H1 (cell line): ENCODE results near the gene MAPKAPK2. TPM values are rescaled to one million over a fixed set of nuclear protein-coding genes. Genes with fewer than 3 reads are reported as not detected.

ENCODE experiments used
- CTCF ChIA-PET: fragments of 300-600 bp; sonication (Branson Sonifier 250); formaldehyde crosslinking; loops from one replicate; lab custom pipeline; 2021; ENCODE audit not compliant: partially characterized antibody; lab: Charles Lee
- POLR2A ChIA-PET: fragments of 300-600 bp; sonication (Branson Sonifier 250); formaldehyde crosslinking; loops from one replicate; lab custom pipeline; 2021; ENCODE audit warnings: inconsistent platforms; ENCODE audit not compliant: partially characterized antibody; lab: Charles Lee
- DNase-seq, 2 experiments: peaks; one replicate each; pipeline versions ENCODE4 v3.0.0 to v3.0.0-alpha.2; 2010 to 2022; ENCODE audit warnings: low spot score in 2 of 2, low read depth in 1 of 2, mixed read lengths in 1 of 2
- FAIRE-seq: peaks from 2 replicates; lab custom pipeline; 2011; peaks lifted over from hg19 to GRCh38; lab: Jason Lieb, UNC
- H2AFZ ChIP-seq: 2 replicates; pipeline ENCODE4 v1.8.1; 2012; ENCODE audit warnings: low read length, inconsistent platforms
- H2AK5ac ChIP-seq: 2 replicates; pipeline ENCODE4 v1.6.1; 2013; ENCODE audit warnings: low read depth, low read length
- H2BK120ac ChIP-seq: replicated peaks from 2 replicates; pipeline ENCODE3; 2013; ENCODE audit warnings: low read depth, low read length, inconsistent platforms
- H2BK12ac ChIP-seq: 2 replicates; pipeline ENCODE4 v1.6.1; 2013; ENCODE audit warnings: low read depth, low read length
- H2BK15ac ChIP-seq: 2 replicates; pipeline ENCODE4 v1.6.1; 2013; ENCODE audit warnings: low read length
- H2BK20ac ChIP-seq: 2 replicates; pipeline ENCODE4 v1.6.1; 2013; ENCODE audit warnings: low read length
- H2BK5ac ChIP-seq: 2 replicates; pipeline ENCODE4 v1.6.1; 2013; ENCODE audit warnings: low read depth, low read length
- H3K14ac ChIP-seq: 2 replicates; pipeline ENCODE4 v1.6.1; 2013; ENCODE audit warnings: inconsistent platforms; ENCODE audit not compliant: insufficient read length
- H3K18ac ChIP-seq: 2 replicates; pipeline ENCODE4 v1.6.1; 2013; ENCODE audit warnings: low read length; ENCODE audit errors: extremely low read depth
- H3K23ac ChIP-seq: 2 replicates; pipeline ENCODE4 v1.6.1; 2013; ENCODE audit warnings: inconsistent platforms; ENCODE audit not compliant: insufficient read length
- H3K23me2 ChIP-seq: 2 replicates; pipeline ENCODE4 v1.6.1; 2013; ENCODE audit warnings: low read depth, low read length
- H3K27ac ChIP-seq: 2 replicates; pipeline ENCODE4 v1.6.1; 2011; ENCODE audit warnings: low read depth, low read length, inconsistent platforms
- H3K27me3 ChIP-seq, 4 experiments: replicated peaks in 1 of 4; 1 replicate in 1 of 4; 2 replicates in 3 of 4; pipeline versions ENCODE4 v1.6.1 to v1.8.1; 2011 to 2013; ENCODE audit warnings: low read length in 3 of 4, mild to moderate bottlenecking in 3 of 4, inconsistent platforms in 2 of 4, mixed read lengths in 2 of 4, moderate library complexity in 1 of 4; ENCODE audit not compliant: control insufficient read depth in 3 of 4, insufficient read depth in 3 of 4; ENCODE audit errors: extremely low read depth in 1 of 4
- H3K36me3 ChIP-seq, 4 experiments: 2 replicates each; pipeline versions ENCODE4 v1.6.1 to v1.8.1; 2011 to 2013; ENCODE audit warnings: mild to moderate bottlenecking in 4 of 4, low read length in 3 of 4, moderate library complexity in 2 of 4, control low read depth in 1 of 4, inconsistent platforms in 1 of 4; ENCODE audit not compliant: insufficient read depth in 4 of 4, control insufficient read depth in 2 of 4
- H3K4ac ChIP-seq: replicated peaks from 2 replicates; pipeline ENCODE3; 2013; ENCODE audit warnings: low read length, low read depth, mixed read lengths, inconsistent platforms; ENCODE audit not compliant: insufficient read length
- H3K4me1 ChIP-seq, 4 experiments: replicated peaks in 1 of 4; 1 replicate in 1 of 4; 2 replicates in 3 of 4; pipeline versions ENCODE4 v1.6.1 to v1.8.1; 2011 to 2013; ENCODE audit warnings: low read length in 3 of 4, inconsistent platforms in 2 of 4, mixed read lengths in 1 of 4; ENCODE audit not compliant: insufficient read depth in 4 of 4, control insufficient read depth in 3 of 4
- H3K4me2 ChIP-seq, 2 experiments: 2 replicates each; pipeline versions ENCODE4 v1.6.1 to v1.8.1; 2011 to 2013; ENCODE audit warnings: low read depth in 2 of 2, low read length in 2 of 2, control low read depth in 1 of 2, inconsistent platforms in 1 of 2, mild to moderate bottlenecking in 1 of 2; ENCODE audit not compliant: insufficient read depth in 1 of 2
- H3K4me3 ChIP-seq, 4 experiments: fragments of 200-600, 300-600 bp in 1 of 4; sonication (generic), shearing (Covaris generic), sonication (Bioruptor Twin) in 1 of 4; 2 replicates each; pipeline versions ENCODE4 v1.5.1 to v1.8.1; 2011 to 2016; ENCODE audit warnings: low read length in 4 of 4, low read depth in 3 of 4, control low read depth in 2 of 4, inconsistent platforms in 2 of 4, mild to moderate bottlenecking in 2 of 4, mixed read lengths in 1 of 4, moderate library complexity in 1 of 4; ENCODE audit not compliant: insufficient read depth in 2 of 4; ENCODE audit errors: extremely low read depth in 1 of 4
- H3K56ac ChIP-seq: replicated peaks from 2 replicates; pipeline ENCODE3; 2013; ENCODE audit warnings: low read depth, mild to moderate bottlenecking, mixed read lengths, low read length, inconsistent platforms; ENCODE audit not compliant: insufficient read length
- H3K79me1 ChIP-seq: 2 replicates; pipeline ENCODE4 v1.6.1; 2013; ENCODE audit warnings: low read depth, low read length, control low read depth
- H3K79me2 ChIP-seq, 2 experiments: 2 replicates each; pipeline versions ENCODE4 v1.6.1 to v1.8.1; 2012 to 2013; ENCODE audit warnings: low read length in 2 of 2, mild to moderate bottlenecking in 2 of 2, inconsistent platforms in 1 of 2; ENCODE audit not compliant: insufficient read depth in 2 of 2, control insufficient read depth in 1 of 2
- H3K9ac ChIP-seq, 4 experiments: replicated peaks in 1 of 4; 1 replicate in 1 of 4; 2 replicates in 3 of 4; pipeline versions ENCODE4 v1.6.1 to v1.8.1; 2011 to 2013; ENCODE audit warnings: low read depth in 3 of 4, low read length in 3 of 4, control low read depth in 2 of 4, mild to moderate bottlenecking in 2 of 4, moderate library complexity in 2 of 4, inconsistent platforms in 1 of 4; ENCODE audit errors: extremely low read depth in 1 of 4
- H3K9me3 ChIP-seq, 2 experiments: 2 replicates each; pipeline versions ENCODE4 v1.6.1 to v1.8.1; 2012 to 2013; ENCODE audit warnings: mild to moderate bottlenecking in 2 of 2, moderate library complexity in 2 of 2, control low read depth in 1 of 2, inconsistent platforms in 1 of 2, low read depth in 1 of 2, low read length in 1 of 2, mixed read lengths in 1 of 2; ENCODE audit not compliant: insufficient read depth in 2 of 2
- H4K20me1 ChIP-seq, 2 experiments: replicated peaks in 1 of 2; 2 replicates each; pipeline versions ENCODE3 to v1.8.1; 2011 to 2013; ENCODE audit warnings: inconsistent platforms in 2 of 2, low read length in 2 of 2, mild to moderate bottlenecking in 1 of 2; ENCODE audit not compliant: insufficient read depth in 2 of 2, control insufficient read depth in 1 of 2
- H4K5ac ChIP-seq: 2 replicates; pipeline ENCODE4 v1.6.1; 2013; ENCODE audit warnings: low read length, low read depth, mixed read lengths, inconsistent platforms; ENCODE audit not compliant: insufficient read length
- H4K8ac ChIP-seq: 2 replicates; pipeline ENCODE4 v1.8.0; 2013; ENCODE audit warnings: mild to moderate bottlenecking, moderate library complexity, low read length, inconsistent platforms; ENCODE audit not compliant: insufficient read depth; ENCODE audit errors: extremely low read depth
- H4K91ac ChIP-seq: replicated peaks from 2 replicates; pipeline ENCODE3; 2013; ENCODE audit warnings: low read length, mixed read lengths, inconsistent platforms; ENCODE audit not compliant: insufficient read length
- EP300 ChIP-seq, 2 experiments: IDR thresholded peaks; 1 replicate in 1 of 2; 2 replicates in 1 of 2; pipeline ENCODE4 v1.6.1; 2011 to 2012; ENCODE audit warnings: low read depth in 2 of 2, low read length in 2 of 2, mild to moderate bottlenecking in 2 of 2, borderline replicate concordance in 1 of 2, inconsistent platforms in 1 of 2, moderate library complexity in 1 of 2
- WGBS, 2 experiments: shearing (Covaris generic) in 1 of 2; methylation state at CpG; one replicate each; pipeline versions ENCODE4 v1.1.6 to v1.1.7; 2013 to 2015; ENCODE audit warnings: low lambda C conversion rate in 2 of 2, mixed read lengths in 2 of 2, inconsistent platforms in 1 of 2, low coverage in 1 of 2, missing lambda C conversion rate in 1 of 2; ENCODE audit not compliant: insufficient replicate concordance in 2 of 2, insufficient coverage in 1 of 2, insufficient read length in 1 of 2; ENCODE audit errors: extremely low coverage in 1 of 2, missing lambda C conversion rate in 1 of 2; 5-methylcytosine and 5-hydroxymethylcytosine counted together
- polyA plus RNA-seq, 7 experiments: library from polyadenylated mRNA; depleted of rRNA in 3 of 7; stranded (reverse) in 5 of 7; unstranded in 2 of 7; fragments of >200 nt in 5 of 7; fragments of 200-250 nt in 2 of 7; gene quantifications; 1 replicate in 5 of 7; 2 replicates in 1 of 7; 4 replicates in 1 of 7; pipeline versions ENCODE4 v1.2.1 to v1.2.3, GENCODE V29; 2011 to 2013; ENCODE audit warnings: missing spikeins in 2 of 7, mixed read lengths in 2 of 7
- total RNA-seq: library from RNA; stranded (reverse); fragmentation: NEBNext Ultra II Directional; extraction: Animal tissue kit (Norgen Biotek cat#: 25700); gene quantifications from 2 replicates; pipeline ENCODE4 v1.2.1, GENCODE V29; 2021

Gene MAPKAPK2
- total and polyA plus RNA-seq, 2 of the 8 experiments (the other 6 are each of a cell fraction or from before 2014, with no cell fraction given) = 27.5 to 44.9 TPM

GRCh38 chr1:206696812-206697585 lies 12.3 kb downstream of the MAPKAPK2 start:
- no peak for TF ChIP-seq EP300 (IDR thresholded peaks at IDR 0.05; ENCODE audit: borderline replicate concordance in 1 of 2, low read depth in 2 of 2, low read length in 2 of 2)

More at GRCh38 chr1:206696812-206697585, 12.3 kb downstream of the MAPKAPK2 start:
- no peak overlapping the region for H3K56ac ChIP-seq
- H2AK5ac ChIP-seq = no peak overlapping the region
- no peak overlapping the region for H3K4me2 ChIP-seq
- no peak overlapping the region for H2AFZ ChIP-seq
- no peak overlapping the region for H3K23ac ChIP-seq
- no peak overlapping the region for H3K4me3 ChIP-seq
- no peaks in the 10 kb centered on the region for H3K36me3 ChIP-seq
- peaks cover 0 to 72% of the 10 kb centered on the region in 2 experiments; a peak in 3 of 4 replicates for H3K79me2 ChIP-seq
- H3K27ac ChIP-seq = no peak overlapping the region
- WGBS, 2 experiments = 92% methylated on average over 4 of the region's 4 CpGs; no CpG with 5 or more reads in 1 of the 2 experiments
- H2BK15ac ChIP-seq = no peak overlapping the region
- CTCF ChIA-PET = interaction anchor here (0.7 to 1.9 kb wide), 8 partner anchors 12 to 239 kb away, joined by 3 to 6 read pairs (median 3); no protein-coding TSS in a partner anchor
- H3K14ac ChIP-seq = no peak overlapping the region
- no peak for FAIRE-seq
- DNase-seq = no peak
- no peak overlapping the region for H2BK120ac ChIP-seq
- no peak overlapping the region for H2BK5ac ChIP-seq
- H3K9ac ChIP-seq = no peak overlapping the region
- no peaks in the 10 kb centered on the region for H3K9me3 ChIP-seq
- H3K4ac ChIP-seq = peak overlapping the region; percentile 10
- peaks cover 30 to 43% of the 10 kb centered on the region in 2 experiments for H4K20me1 ChIP-seq
- no peak overlapping the region for H2BK12ac ChIP-seq
- H3K79me1 ChIP-seq = peaks cover 27% of the 10 kb centered on the region
- H4K91ac ChIP-seq = no peak overlapping the region
- no peak overlapping the region for H3K18ac ChIP-seq
- no peaks in the 10 kb centered on the region; a peak in 2 of 7 replicates for H3K27me3 ChIP-seq
- peaks cover 5 to 15% (median 12%) of the 10 kb centered on the region in 4 experiments for H3K4me1 ChIP-seq
- H4K5ac ChIP-seq = no peak overlapping the region
- no peak overlapping the region for H2BK20ac ChIP-seq
- no peak overlapping the region for H4K8ac ChIP-seq
- POLR2A ChIA-PET = no interaction called here
- no peaks in the 10 kb centered on the region; the same call in 1 of the 2 replicates for H3K23me2 ChIP-seq
